Small intestine (tissue), 7 donors: ENCODE measurements around the gene BCAS3. TPM values are rescaled to one million over a fixed set of nuclear protein-coding genes. Genes with fewer than 3 reads are reported as not detected.

Source experiments
- DNase-seq, 2 donors: peaks; one replicate each; pipeline versions ENCODE4 v3.0.0 to v3.0.0-alpha.2; 2013
- FAIRE-seq: peaks from 2 replicates; lab custom pipeline; 2012; peaks lifted over from hg19 to GRCh38; lab: Jason Lieb, UNC
- H3K27ac ChIP-seq, 3 donors: one replicate each; pipeline ENCODE4 v1.5.1; 2013; ENCODE audit warnings: low read length in 2 of 3, mild to moderate bottlenecking in 2 of 3, control low read depth in 1 of 3, inconsistent platforms in 1 of 3, low read depth in 1 of 3, moderate library complexity in 1 of 3
- H3K27me3 ChIP-seq, 3 donors: one replicate each; pipeline ENCODE4 v1.6.1; 2013; ENCODE audit warnings: low read length in 3 of 3, inconsistent platforms in 1 of 3; ENCODE audit not compliant: control insufficient read depth in 3 of 3, insufficient read depth in 3 of 3
- H3K36me3 ChIP-seq, 3 donors: one replicate each; pipeline ENCODE4 v1.6.1; 2013; ENCODE audit warnings: low read length in 3 of 3, inconsistent platforms in 1 of 3, low read depth in 1 of 3, mild to moderate bottlenecking in 1 of 3, moderate library complexity in 1 of 3; ENCODE audit not compliant: control insufficient read depth in 3 of 3, insufficient read depth in 2 of 3
- H3K4me1 ChIP-seq, 3 donors: one replicate each; pipeline ENCODE4 v1.6.1; 2013; ENCODE audit warnings: low read length in 2 of 3, inconsistent platforms in 1 of 3, low read depth in 1 of 3, mild to moderate bottlenecking in 1 of 3, moderate library complexity in 1 of 3; ENCODE audit not compliant: control insufficient read depth in 3 of 3, insufficient read depth in 2 of 3
- H3K4me3 ChIP-seq, 3 donors: one replicate each; pipeline ENCODE4 v1.5.1; 2013; ENCODE audit warnings: low read length in 3 of 3, control low read depth in 1 of 3, inconsistent platforms in 1 of 3, low read depth in 1 of 3, mild to moderate bottlenecking in 1 of 3, moderate library complexity in 1 of 3
- H3K9me3 ChIP-seq, 2 donors: one replicate each; pipeline ENCODE4 v1.6.1; 2013; ENCODE audit warnings: low read depth in 1 of 2, low read length in 1 of 2; ENCODE audit not compliant: control insufficient read depth in 2 of 2, insufficient read depth in 1 of 2
- WGBS, 3 donors: extraction: QIAGEN DNeasy Blood & Tissue Kit; methylation state at CpG; one replicate each; pipeline ENCODE4 v1.1.7; 2013; 5-methylcytosine and 5-hydroxymethylcytosine counted together
- polyA plus RNA-seq, 4 donors: library from polyadenylated mRNA; stranded (reverse) in 3 of 4; unstranded in 1 of 4; fragments of 200-250 nt in 3 of 4; fragments of 120-200 nt in 1 of 4; gene quantifications; one replicate each; pipeline versions ENCODE4 v1.2.1 to v1.2.3, GENCODE V29; 2013
- donor health status: healthy with polysubstance abuse.
- donor health status: control.
- donor health status: control.
- donor health status: Bipolar disorder and iron deficiency.
- donor health status: healthy.

The BCAS3 gene
- polyA plus RNA-seq, 4 donors, result 4.4 to 10.5 (median 4.8) TPM

DNA sequence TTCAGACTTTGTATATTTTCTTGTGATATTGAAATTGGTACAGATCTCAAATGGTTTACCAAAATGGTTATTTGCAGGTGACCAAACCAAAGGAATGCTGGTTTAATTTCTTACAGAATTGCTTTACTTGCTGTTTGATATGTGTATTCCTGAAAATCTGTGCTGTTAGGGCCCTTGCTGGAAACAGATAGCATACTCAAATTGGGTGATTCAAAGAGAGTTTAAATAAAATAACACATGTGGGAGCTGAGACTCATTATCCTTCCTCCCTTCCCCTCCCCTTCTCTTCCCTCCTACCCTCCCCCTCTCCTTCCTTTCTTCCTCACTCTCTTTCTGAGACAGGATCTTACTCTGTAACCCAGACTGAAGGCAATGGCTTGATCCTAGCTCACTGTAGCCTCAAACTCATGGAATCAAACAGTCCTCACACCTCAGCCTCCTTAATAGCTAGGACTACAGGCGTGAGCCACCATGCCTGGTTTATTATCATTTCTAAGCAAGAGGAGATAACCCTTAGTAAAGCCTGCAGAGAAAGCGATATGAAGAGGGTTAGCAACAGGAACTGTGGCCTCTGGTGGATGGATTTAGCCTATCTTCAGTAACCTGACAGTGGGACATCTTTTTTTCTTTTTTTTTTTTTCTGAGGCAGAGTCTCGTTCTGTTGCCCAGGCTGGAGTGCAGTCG, 141.9 kb downstream of the BCAS3 start:
- H3K27ac ChIP-seq, result no peak overlapping the region
- H3K36me3 ChIP-seq, result no peaks in the 10 kb centered on the region
- H3K4me3 ChIP-seq, result no peak overlapping the region
- DNase-seq (no peak), FAIRE-seq (no peak)
- H3K27me3 ChIP-seq, result no peaks in the 10 kb centered on the region
- peaks cover 0 to 3% of the 10 kb centered on the region in 2 donors for H3K9me3 ChIP-seq
- WGBS, 3 donors, result 93 to 98% (median 94%) methylated on average over 4 of the region's 4 CpGs
- no peaks in the 10 kb centered on the region for H3K4me1 ChIP-seq

- 85 to 93% (median 92%) methylated on average over 5 of the region's 5 CpGs for WGBS, 3 donors
- Histone ChIP-seq H3K27ac (no peak overlapping the region), H3K4me3 (no peak overlapping the region), H3K9me3 (no peaks in the 10 kb centered on the region), H3K27me3 (no peaks in the 10 kb centered on the region), H3K4me1 (no peaks in the 10 kb centered on the region), H3K36me3 (no peaks in the 10 kb centered on the region)
- DNase-seq (no peak), FAIRE-seq (no peak)
Measured at GRCh38 chr17:60823515-60823914, 145.9 kb downstream of the BCAS3 start.

GRCh38 chr17:60825351-60825750, 147.7 kb downstream of the BCAS3 start:
- H3K27me3 ChIP-seq, result no peaks in the 10 kb centered on the region
- H3K4me1 ChIP-seq, result no peaks in the 10 kb centered on the region
- no peaks in the 10 kb centered on the region for H3K9me3 ChIP-seq
- 94 to 100% (median 97%) methylated on average over 1 of the region's 1 CpG for WGBS, 3 donors
- no peaks in the 10 kb centered on the region for H3K36me3 ChIP-seq
- no peak overlapping the region for H3K4me3 ChIP-seq
- DNase-seq (no peak), FAIRE-seq (no peak)
- no peak overlapping the region for H3K27ac ChIP-seq

DNA sequence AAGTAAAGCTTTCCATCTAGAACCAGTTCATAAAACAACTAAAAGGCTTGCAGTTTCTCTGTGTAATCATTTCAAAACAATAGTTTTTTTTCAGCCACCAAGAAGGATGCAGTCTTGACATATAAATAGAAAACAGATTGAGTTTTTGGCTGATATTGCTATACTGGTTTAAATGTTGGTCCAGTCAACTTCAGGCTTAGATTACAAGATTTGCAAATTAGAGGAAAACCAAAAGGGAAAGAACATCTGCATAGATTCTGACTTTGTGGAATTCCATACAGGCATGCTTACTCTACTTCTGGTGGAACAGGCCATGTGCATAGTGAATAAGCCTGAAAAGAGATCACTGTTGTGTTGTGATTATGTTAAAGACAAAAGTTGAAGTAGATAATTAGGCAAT, 150.3 kb downstream of the BCAS3 start:
- H3K9me3 ChIP-seq, result no peaks in the 10 kb centered on the region
- no peaks in the 10 kb centered on the region for H3K36me3 ChIP-seq
- no peak for FAIRE-seq
- no peaks in the 10 kb centered on the region for H3K4me1 ChIP-seq
- no peak overlapping the region for H3K27ac ChIP-seq
- no peaks in the 10 kb centered on the region for H3K27me3 ChIP-seq
- H3K4me3 ChIP-seq, result no peak overlapping the region
- no peak for DNase-seq

GRCh38 chr17:60832151-60832585, 154.5 kb downstream of the BCAS3 start:
- Histone ChIP-seq H3K36me3 (no peaks in the 10 kb centered on the region), H3K4me1 (no peaks in the 10 kb centered on the region), H3K4me3 (no peak overlapping the region), H3K9me3 (no peaks in the 10 kb centered on the region), H3K27me3 (no peaks in the 10 kb centered on the region), H3K27ac (no peak overlapping the region)
- FAIRE-seq (no peak), DNase-seq (peak; percentile 4 to 8)
- WGBS, 3 donors, result 4 to 30% (median 18%) methylated on average over 2 of the region's 2 CpGs

GRCh38 chr17:60832631-60833030, 155.0 kb downstream of the BCAS3 start:
- no peak for FAIRE-seq
- no peaks in the 10 kb centered on the region for H3K36me3 ChIP-seq

GRCh38 chr17:60840456-60840855, 162.8 kb downstream of the BCAS3 start:
- no peak for DNase-seq
- WGBS, 3 donors, result 70 to 87% (median 81%) methylated on average over 3 of the region's 3 CpGs
- FAIRE-seq, result no peak

More at GRCh38 chr17:60832631-60833030, 155.0 kb downstream of the BCAS3 start:
- H3K9me3 ChIP-seq, result no peaks in the 10 kb centered on the region
- H3K4me3 ChIP-seq, result no peak overlapping the region
- H3K27ac ChIP-seq, result no peak overlapping the region
- H3K4me1 ChIP-seq, result no peaks in the 10 kb centered on the region
- no peak for DNase-seq
- H3K27me3 ChIP-seq, result no peaks in the 10 kb centered on the region

DNA sequence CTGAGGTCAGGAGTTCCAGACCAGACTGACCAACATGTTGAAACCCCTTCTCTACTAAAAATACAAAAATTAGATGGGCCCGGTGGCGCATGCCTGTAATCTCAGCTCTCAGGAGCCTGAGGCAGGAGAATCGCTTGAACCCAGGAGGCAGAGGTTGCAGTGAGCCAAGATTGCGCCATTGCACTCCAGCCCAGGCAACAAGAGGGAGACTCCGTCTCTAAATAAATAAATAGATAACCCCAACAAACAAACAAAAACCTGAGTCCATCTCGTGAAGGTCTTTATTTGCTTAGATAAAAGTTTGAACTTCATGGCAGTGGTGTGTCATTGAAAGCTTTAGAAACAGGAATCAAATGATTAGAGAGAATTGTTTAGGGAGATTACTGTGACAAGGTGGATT, 167.4 kb downstream of the BCAS3 start:
- H3K9me3 ChIP-seq, result no peaks in the 10 kb centered on the region
- no peak overlapping the region for H3K27ac ChIP-seq
- no peaks in the 10 kb centered on the region for H3K27me3 ChIP-seq
- FAIRE-seq (no peak), DNase-seq (no peak)
- H3K36me3 ChIP-seq, result no peaks in the 10 kb centered on the region
- H3K4me1 ChIP-seq, result no peaks in the 10 kb centered on the region
- no peak overlapping the region for H3K4me3 ChIP-seq
- WGBS, 3 donors, result 82 to 85% (median 85%) methylated on average over 6 of the region's 6 CpGs

More at GRCh38 chr17:60840456-60840855, 162.8 kb downstream of the BCAS3 start:
- Histone ChIP-seq H3K4me1 (no peaks in the 10 kb centered on the region), H3K4me3 (no peak overlapping the region), H3K36me3 (no peaks in the 10 kb centered on the region), H3K27ac (no peak overlapping the region), H3K9me3 (no peaks in the 10 kb centered on the region), H3K27me3 (no peaks in the 10 kb centered on the region)

GRCh38 chr17:60846175-60846574, 168.5 kb downstream of the BCAS3 start:
- Histone ChIP-seq H3K27ac (no peak overlapping the region), H3K36me3 (no peaks in the 10 kb centered on the region), H3K4me1 (no peaks in the 10 kb centered on the region), H3K4me3 (no peak overlapping the region), H3K27me3 (no peaks in the 10 kb centered on the region), H3K9me3 (no peaks in the 10 kb centered on the region)
- no peak for FAIRE-seq
- no peak for DNase-seq
- 73 to 87% (median 87%) methylated on average over 1 of the region's 1 CpG for whole genome bisulfite sequencing, 3 donors
